ENCODE measurements around the gene CNTROB.

Gene CNTROB

GRCh38 chr17:7982666-7983065 lies 50.7 kb downstream of the CNTROB start:
- TF ChIP-seq, protein P1, sequence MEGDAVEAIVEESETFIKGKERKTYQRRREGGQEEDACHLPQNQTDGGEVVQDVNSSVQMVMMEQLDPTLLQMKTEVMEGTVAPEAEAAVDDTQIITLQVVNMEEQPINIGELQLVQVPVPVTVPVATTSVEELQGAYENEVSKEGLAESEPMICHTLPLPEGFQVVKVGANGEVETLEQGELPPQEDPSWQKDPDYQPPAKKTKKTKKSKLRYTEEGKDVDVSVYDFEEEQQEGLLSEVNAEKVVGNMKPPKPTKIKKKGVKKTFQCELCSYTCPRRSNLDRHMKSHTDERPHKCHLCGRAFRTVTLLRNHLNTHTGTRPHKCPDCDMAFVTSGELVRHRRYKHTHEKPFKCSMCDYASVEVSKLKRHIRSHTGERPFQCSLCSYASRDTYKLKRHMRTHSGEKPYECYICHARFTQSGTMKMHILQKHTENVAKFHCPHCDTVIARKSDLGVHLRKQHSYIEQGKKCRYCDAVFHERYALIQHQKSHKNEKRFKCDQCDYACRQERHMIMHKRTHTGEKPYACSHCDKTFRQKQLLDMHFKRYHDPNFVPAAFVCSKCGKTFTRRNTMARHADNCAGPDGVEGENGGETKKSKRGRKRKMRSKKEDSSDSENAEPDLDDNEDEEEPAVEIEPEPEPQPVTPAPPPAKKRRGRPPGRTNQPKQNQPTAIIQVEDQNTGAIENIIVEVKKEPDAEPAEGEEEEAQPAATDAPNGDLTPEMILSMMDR (IDR thresholded peaks at IDR 0.05; ENCODE audit: poor library complexity, severe bottlenecking), result no peak
- H3K9me3 ChIP-seq (ENCODE audit: severe bottlenecking), result no peaks in the 10 kb centered on the region
- H3K27me3 ChIP-seq (ENCODE audit: insufficient read depth, poor library complexity, severe bottlenecking), result no peaks in the 10 kb centered on the region
- peak overlapping the region; percentile 9 for H3K27ac ChIP-seq (ENCODE audit: poor library complexity, severe bottlenecking)
- H3K4me1 ChIP-seq (ENCODE audit: insufficient read depth, poor library complexity, severe bottlenecking), result peaks cover 10% of the 10 kb centered on the region
- DNase-seq (ENCODE audit: low spot score) (no peak), ATAC-seq (ENCODE audit: low read depth) (0 out of 3 replicates have a peak, but pooled peaks have one; percentile 23)
- no peaks in the 10 kb centered on the region for H3K36me3 ChIP-seq (ENCODE audit: low read depth)
- no peak overlapping the region for H3K4me3 ChIP-seq (ENCODE audit: severe bottlenecking)

DNA sequence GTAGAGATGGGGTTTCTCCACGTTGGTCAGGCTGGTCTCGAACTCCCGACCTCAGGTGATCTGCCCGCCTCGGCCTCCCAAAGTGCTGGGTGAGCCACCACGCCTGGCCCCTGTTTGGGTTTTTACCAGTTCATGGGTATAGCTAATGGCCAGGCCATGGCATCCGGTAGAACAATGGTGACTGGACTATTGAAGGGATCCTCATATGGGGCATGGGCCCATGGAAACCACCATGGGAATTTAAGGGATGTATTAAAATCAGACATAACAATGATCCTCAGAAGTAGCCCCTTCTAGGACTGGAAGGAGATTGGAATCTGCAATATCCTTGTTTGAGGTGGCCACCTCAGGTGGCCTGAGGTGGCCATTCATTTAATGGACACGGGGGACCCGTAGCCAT lies 52.9 kb downstream of the CNTROB start:
- Histone ChIP-seq H3K27me3 (ENCODE audit: insufficient read depth, poor library complexity, severe bottlenecking) (no peaks in the 10 kb centered on the region), H3K36me3 (ENCODE audit: low read depth) (no peaks in the 10 kb centered on the region), H3K4me3 (ENCODE audit: severe bottlenecking) (no peak overlapping the region), H3K9me3 (ENCODE audit: severe bottlenecking) (no peaks in the 10 kb centered on the region), H3K4me1 (ENCODE audit: insufficient read depth, poor library complexity, severe bottlenecking) (peaks cover 10% of the 10 kb centered on the region), H3K27ac (ENCODE audit: poor library complexity, severe bottlenecking) (no peak overlapping the region)
- ATAC-seq (ENCODE audit: low read depth), result no peak
- TF ChIP-seq, protein P1 (IDR thresholded peaks at IDR 0.05; ENCODE audit: poor library complexity, severe bottlenecking), result no peak
- DNase-seq (ENCODE audit: low spot score), result no peak

- no peak for ATAC-seq (ENCODE audit: low read depth)
- H3K36me3 ChIP-seq (ENCODE audit: low read depth), result no peaks in the 10 kb centered on the region
- no peak overlapping the region for H3K4me3 ChIP-seq (ENCODE audit: severe bottlenecking)
- no peaks in the 10 kb centered on the region for H3K9me3 ChIP-seq (ENCODE audit: severe bottlenecking)
- TF ChIP-seq, protein P1 (IDR thresholded peaks at IDR 0.05; ENCODE audit: poor library complexity, severe bottlenecking), result no peak
- no peaks in the 10 kb centered on the region for H3K27me3 ChIP-seq (ENCODE audit: insufficient read depth, poor library complexity, severe bottlenecking)
- DNase-seq (ENCODE audit: low spot score), result no peak
- H3K4me1 ChIP-seq (ENCODE audit: insufficient read depth, poor library complexity, severe bottlenecking), result peaks cover 5% of the 10 kb centered on the region
- H3K27ac ChIP-seq (ENCODE audit: poor library complexity, severe bottlenecking), result no peak overlapping the region
Observed at GRCh38 chr17:7987112-7987893, 55.3 kb downstream of the CNTROB start.

- H3K36me3 ChIP-seq (ENCODE audit: low read depth), result no peaks in the 10 kb centered on the region
- no peak overlapping the region for H3K27ac ChIP-seq (ENCODE audit: poor library complexity, severe bottlenecking)
- H3K4me1 ChIP-seq (ENCODE audit: insufficient read depth, poor library complexity, severe bottlenecking), result peaks cover 5% of the 10 kb centered on the region
- TF ChIP-seq, protein P1 (IDR thresholded peaks at IDR 0.05; ENCODE audit: poor library complexity, severe bottlenecking), result peak; percentile 84
- DNase-seq (ENCODE audit: low spot score), result no peak
- no peaks in the 10 kb centered on the region for H3K9me3 ChIP-seq (ENCODE audit: severe bottlenecking)
- peak; percentile 24; the same call in 2 of the 3 replicates for ATAC-seq (ENCODE audit: low read depth)
- H3K27me3 ChIP-seq (ENCODE audit: insufficient read depth, poor library complexity, severe bottlenecking), result no peaks in the 10 kb centered on the region
- no peak overlapping the region for H3K4me3 ChIP-seq (ENCODE audit: severe bottlenecking)
Observed at GRCh38 chr17:7988750-7989178, 56.8 kb downstream of the CNTROB start.
